Loucy (cell line): ENCODE data around the gene INO80D.

Source experiments
- CTCF ChIP-seq: fragments of 200-600 bp; sonication (generic); conservative IDR thresholded peaks from 2 replicates; pipeline ENCODE4 v1.5.1; 2014; ENCODE audit warnings: mild to moderate bottlenecking, antibody characterized with exemption, low read length
- EZH2phosphoT487 ChIP-seq: fragments of 200-600 bp; IDR thresholded peaks from 2 replicates; pipeline ENCODE4 v1.6.1; 2018; ENCODE audit warnings: antibody characterized with exemption, mild to moderate bottlenecking, moderate library complexity, borderline replicate concordance

GRCh38 chr2:205965707-205966106 lies 120.3 kb downstream of the INO80D start:
- no peak for TF ChIP-seq CTCF
- no peak for TF ChIP-seq EZH2phosphoT487
